Measurements from ENCODE around the gene LAIR2.

GRCh38 chr19:54460230-54461005, 42.2 kb upstream of the LAIR2 start:
- TF ChIP-seq CTCF (IDR thresholded peaks at IDR 0.05; ENCODE audit: borderline replicate concordance, extremely low read depth, low read length, poor library complexity, severe bottlenecking): no peak
- TF ChIP-seq EZH2 (IDR thresholded peaks at IDR 0.05; ENCODE audit: borderline replicate concordance, low read depth, low read length, severe bottlenecking): no peak
